Mucosa of rectum (tissue), 2 donors: Measurements from ENCODE around the gene CCNG2.

ENCODE experiments used
- H3K27ac ChIP-seq, 2 donors: one replicate each; pipeline ENCODE4 v1.7.0; 2013; ENCODE audit warnings: inconsistent platforms in 2 of 2, low read depth in 2 of 2, low read length in 2 of 2
- H3K27me3 ChIP-seq, 2 donors: one replicate each; pipeline ENCODE4 v1.7.0; 2013; ENCODE audit warnings: low read length in 2 of 2; ENCODE audit not compliant: control insufficient read depth in 2 of 2, insufficient read depth in 2 of 2
- H3K36me3 ChIP-seq, 2 donors: one replicate each; pipeline ENCODE4 v1.7.0; 2013; ENCODE audit warnings: low read length in 2 of 2; ENCODE audit not compliant: control insufficient read depth in 2 of 2, insufficient read depth in 2 of 2
- H3K4me1 ChIP-seq, 2 donors: one replicate each; pipeline ENCODE4 v1.7.0; 2013; ENCODE audit warnings: low read length in 2 of 2, mild to moderate bottlenecking in 1 of 2; ENCODE audit not compliant: control insufficient read depth in 2 of 2, insufficient read depth in 2 of 2
- H3K4me3 ChIP-seq, 2 donors: one replicate each; pipeline ENCODE4 v1.7.0; 2013; ENCODE audit warnings: low read length in 2 of 2
- H3K9ac ChIP-seq, 2 donors: one replicate each; pipeline ENCODE4 v1.7.0; 2013; ENCODE audit warnings: low read length in 2 of 2, low read depth in 1 of 2, mild to moderate bottlenecking in 1 of 2
- H3K9me3 ChIP-seq, 2 donors: one replicate each; pipeline ENCODE4 v1.7.0; 2013; ENCODE audit warnings: low read length in 2 of 2; ENCODE audit not compliant: control insufficient read depth in 2 of 2
- donor health status: healthy.
- donor health status: Normal muscosa, but diverticular disease.

CCNG2 gene, protein sequence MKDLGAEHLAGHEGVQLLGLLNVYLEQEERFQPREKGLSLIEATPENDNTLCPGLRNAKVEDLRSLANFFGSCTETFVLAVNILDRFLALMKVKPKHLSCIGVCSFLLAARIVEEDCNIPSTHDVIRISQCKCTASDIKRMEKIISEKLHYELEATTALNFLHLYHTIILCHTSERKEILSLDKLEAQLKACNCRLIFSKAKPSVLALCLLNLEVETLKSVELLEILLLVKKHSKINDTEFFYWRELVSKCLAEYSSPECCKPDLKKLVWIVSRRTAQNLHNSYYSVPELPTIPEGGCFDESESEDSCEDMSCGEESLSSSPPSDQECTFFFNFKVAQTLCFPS

DNA sequence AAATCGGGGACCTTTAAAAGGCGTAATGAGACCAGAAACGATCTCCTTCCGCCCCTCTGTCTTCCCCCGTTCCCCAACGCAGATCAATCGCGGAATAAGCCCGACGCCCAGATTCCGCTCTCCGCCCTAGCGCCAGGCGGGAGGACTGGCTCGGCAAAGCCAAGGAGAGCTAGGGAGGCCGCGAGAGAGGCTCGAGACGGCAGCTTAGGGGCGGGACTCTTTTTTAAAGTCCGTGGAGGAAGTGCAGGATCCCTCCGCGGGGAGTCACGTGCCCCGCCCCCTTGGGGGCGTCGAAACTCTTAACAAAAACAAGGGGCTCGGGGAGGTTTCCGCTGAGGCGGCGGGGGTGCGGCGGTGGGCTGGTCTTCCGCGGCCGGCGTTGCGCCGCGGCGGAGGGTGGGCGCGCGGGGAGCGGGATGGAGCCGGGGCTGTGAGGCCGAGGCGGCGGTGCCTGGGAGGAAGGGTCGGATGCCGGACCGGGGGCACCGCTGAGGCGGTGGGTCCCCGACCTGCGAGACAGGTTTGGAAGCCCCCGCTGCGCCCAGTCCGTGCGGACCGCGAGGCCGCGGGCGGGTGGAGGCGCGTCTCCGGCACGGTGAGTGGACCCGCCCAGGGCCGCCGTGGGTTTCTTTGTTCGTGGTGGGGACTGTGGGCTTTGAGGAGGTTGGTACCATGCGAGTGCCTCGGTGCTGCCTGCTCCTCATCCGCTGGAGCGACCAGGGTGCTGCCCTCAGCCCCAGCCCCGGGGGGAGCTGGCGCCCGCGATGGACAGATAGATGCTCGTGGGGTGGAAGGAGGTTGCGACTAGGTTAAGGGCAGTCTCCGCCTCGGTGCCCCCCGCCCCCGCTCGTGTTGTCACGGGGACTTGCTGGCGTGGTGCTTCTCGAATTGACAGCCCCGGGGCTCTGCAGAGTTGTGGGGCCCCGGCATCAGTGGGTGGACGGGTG is at the start of gene CCNG2:
Gene CCNG2, plus strand, starts transcription at position 296 of the 947 bp plus-strand sequence. CDS start 1,326 bp downstream, outside the sequence.
- Histone ChIP-seq H3K27me3 (no peaks in the 10 kb centered on the region), H3K4me3 (peak within 1 kb of the TSS; percentile 77 to 82), H3K9ac (peak within 1 kb of the TSS; percentile 89 to 97), H3K9me3 (no peaks in the 10 kb centered on the region), H3K27ac (peak within 1 kb of the TSS; percentile 95 to 97), H3K4me1 (peaks cover 10 to 12% of the 10 kb centered on the region in 2 donors), H3K36me3 (peaks cover 10 to 18% of the 10 kb centered on the region in 2 donors)

DNA sequence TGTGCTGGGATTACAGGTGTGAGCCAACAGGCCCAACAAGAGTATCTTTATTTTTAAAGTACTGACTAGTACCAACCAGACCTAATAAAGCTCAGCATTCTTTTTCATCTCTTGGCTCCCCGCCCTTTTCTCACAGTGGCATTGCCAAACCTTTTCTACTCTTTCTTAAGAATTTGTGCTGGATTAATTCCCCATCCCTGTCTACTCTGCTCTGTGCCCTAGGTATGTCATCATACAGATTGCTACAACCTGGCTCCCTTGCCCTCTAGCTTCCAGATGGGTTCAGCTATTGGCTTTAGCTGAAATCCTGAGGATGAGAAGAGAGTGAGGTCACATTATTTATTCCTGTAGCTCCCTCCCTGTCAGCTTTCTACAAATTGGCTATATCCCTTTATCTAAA is 46.3 kb upstream of the CCNG2 start:
- H3K4me1 ChIP-seq = no peaks in the 10 kb centered on the region
- no peaks in the 10 kb centered on the region for H3K9me3 ChIP-seq
- H3K4me3 ChIP-seq = no peak overlapping the region
- no peaks in the 10 kb centered on the region for H3K27me3 ChIP-seq
- no peak overlapping the region for H3K9ac ChIP-seq
- H3K36me3 ChIP-seq = no peaks in the 10 kb centered on the region
- H3K27ac ChIP-seq = no peak overlapping the region

DNA sequence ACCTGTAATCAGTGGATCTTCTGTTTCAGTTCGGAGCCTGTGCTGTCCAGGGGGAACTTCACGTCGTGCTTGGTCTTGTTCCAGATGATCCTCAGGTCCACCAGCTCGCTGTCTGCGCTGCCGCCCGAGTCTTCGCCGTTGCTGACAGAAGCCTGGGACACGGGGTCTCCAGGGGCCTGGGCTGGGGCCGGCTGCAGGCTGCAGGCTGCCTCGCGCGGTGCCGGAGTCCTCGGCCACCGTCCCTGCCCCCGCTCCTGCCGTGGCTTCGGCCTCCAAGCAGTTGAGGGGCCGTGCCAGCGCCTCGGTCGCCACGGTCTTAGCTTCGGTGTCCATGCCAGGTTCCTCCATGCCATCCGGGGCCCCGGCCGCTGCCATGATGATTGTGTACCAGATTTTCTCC is 43.9 kb upstream of the CCNG2 start:
- Histone ChIP-seq H3K9me3 (no peaks in the 10 kb centered on the region), H3K27ac (no peak overlapping the region), H3K27me3 (no peaks in the 10 kb centered on the region), H3K9ac (no peak overlapping the region), H3K36me3 (no peaks in the 10 kb centered on the region), H3K4me3 (no peak overlapping the region), H3K4me1 (no peaks in the 10 kb centered on the region)

DNA sequence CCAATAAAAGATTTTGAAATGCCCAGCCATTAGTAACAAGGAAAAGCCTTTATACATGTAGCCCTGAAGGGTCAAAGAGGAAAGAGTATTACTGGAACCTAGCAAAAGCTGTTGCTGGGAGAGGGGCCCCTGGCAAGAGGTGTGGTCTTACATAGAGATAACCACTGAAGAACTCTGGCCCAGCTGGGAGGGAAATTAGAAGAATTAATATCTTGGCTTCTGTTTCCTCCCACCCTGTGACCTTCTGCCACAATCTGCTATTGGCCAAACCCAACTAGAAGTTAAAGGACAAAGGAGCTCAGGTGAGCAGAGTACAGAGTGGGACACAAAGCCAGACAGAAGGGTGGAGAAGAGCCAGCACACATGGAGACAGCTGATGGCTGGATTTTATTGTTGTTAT is 39.3 kb upstream of the CCNG2 start:
- Histone ChIP-seq H3K27ac (no peak overlapping the region), H3K9me3 (no peaks in the 10 kb centered on the region), H3K4me3 (no peak overlapping the region), H3K4me1 (no peaks in the 10 kb centered on the region), H3K36me3 (no peaks in the 10 kb centered on the region), H3K27me3 (no peaks in the 10 kb centered on the region), H3K9ac (no peak overlapping the region)

DNA sequence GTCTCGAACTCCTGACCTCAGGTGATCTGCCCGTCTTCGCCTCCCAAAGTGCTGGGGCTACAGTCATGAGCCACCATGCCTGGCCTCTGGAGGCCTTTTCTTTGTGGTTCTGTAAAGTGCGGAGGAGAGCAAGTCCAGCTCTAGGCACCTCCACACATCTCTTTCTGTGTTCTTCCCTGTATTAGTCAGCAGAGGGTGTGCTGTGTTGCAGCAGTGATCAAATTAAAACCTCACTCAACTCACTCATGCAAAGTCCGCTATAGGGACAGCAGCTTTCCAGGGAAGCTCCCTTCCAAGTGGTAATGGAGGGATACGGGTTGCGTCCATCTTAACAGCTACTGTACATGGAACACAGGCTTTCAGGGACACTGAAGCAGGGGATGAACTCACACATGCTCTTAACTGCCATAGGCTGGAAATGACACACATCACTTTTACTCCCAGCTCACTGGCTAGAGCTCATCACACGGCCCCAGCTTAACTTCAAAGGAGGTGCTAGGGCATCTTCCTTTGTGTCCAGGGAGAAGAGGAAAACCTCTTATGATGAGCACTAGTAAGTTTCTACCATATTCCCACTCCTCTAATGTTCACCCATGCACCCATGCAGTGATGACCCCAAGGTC is 36.0 kb upstream of the CCNG2 start:
- no peaks in the 10 kb centered on the region for H3K4me1 ChIP-seq
- no peak overlapping the region for H3K4me3 ChIP-seq
- H3K36me3 ChIP-seq = no peaks in the 10 kb centered on the region
- H3K9ac ChIP-seq = no peak overlapping the region
- no peaks in the 10 kb centered on the region for H3K27me3 ChIP-seq
- H3K9me3 ChIP-seq = no peaks in the 10 kb centered on the region
- H3K27ac ChIP-seq = no peak overlapping the region

DNA sequence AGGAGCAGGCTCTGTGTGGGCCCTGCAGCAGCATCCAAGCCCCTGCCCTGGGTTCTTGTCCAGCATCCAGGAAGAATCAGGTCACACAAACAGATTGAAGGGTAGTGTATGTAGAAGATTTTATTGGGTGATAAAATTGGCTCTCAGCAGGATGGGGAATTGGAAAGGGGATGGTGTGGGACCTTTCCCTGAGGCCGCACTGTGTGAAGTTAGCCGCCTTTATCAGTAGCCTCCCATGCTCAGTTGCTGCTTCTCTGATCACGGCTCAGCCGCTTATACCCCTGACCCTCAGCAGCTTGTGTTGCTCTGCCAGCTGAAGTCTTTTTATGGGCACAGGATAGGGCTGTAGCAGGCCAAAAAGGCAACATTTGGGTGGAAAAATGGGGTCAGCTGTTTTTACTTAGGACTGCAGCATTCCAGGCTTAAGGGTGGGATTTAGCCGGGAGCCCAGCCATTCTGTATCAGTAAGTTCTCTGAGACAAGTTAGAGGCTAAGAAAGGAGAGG is 35.2 kb upstream of the CCNG2 start:
- Histone ChIP-seq H3K9ac (no peak overlapping the region), H3K4me1 (no peaks in the 10 kb centered on the region), H3K9me3 (no peaks in the 10 kb centered on the region), H3K4me3 (no peak overlapping the region), H3K27ac (no peak overlapping the region), H3K27me3 (no peaks in the 10 kb centered on the region), H3K36me3 (no peaks in the 10 kb centered on the region)

DNA sequence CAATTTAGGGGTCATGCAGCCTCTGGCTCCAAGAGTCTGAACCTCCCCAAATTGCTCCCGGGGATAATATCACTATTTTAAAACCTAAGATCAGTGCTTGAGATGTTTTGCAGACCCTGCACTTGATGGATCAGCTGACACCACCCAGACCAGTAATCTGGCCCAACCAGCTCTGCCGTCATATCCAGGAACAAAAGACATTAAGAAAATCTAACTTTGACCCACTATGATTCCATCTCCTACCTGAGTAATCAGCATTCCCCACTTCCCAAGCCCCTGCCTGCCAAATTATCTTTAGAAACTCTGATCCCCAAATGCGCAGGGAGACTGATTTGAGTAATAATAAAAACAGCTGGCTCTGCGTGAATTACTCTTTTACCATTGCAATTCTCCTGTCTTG is 34.4 kb upstream of the CCNG2 start:
- no peak overlapping the region for H3K4me3 ChIP-seq
- H3K36me3 ChIP-seq = no peaks in the 10 kb centered on the region
- H3K27me3 ChIP-seq = no peaks in the 10 kb centered on the region
- H3K9ac ChIP-seq = no peak overlapping the region
- no peak overlapping the region for H3K27ac ChIP-seq
- H3K9me3 ChIP-seq = no peaks in the 10 kb centered on the region
- H3K4me1 ChIP-seq = peaks cover 0 to 2% of the 10 kb centered on the region in 2 donors

DNA sequence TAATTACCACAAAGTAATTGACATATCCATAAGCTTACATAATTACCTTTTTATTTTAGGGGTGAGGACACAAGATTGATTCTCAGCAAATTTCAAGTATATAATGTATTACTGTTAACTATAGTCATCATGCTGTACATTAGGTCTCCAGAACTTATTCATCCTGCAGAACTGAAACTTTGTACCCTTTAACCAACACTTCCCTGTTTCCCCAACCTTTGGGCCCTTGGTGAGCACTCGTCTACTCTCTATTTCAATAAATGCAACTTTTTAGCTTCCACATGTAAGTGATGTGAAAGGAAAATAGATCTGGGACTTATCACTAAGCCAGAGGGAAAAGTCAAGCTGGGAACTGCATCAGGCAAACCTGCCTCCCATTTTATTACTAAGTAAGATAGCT is 33.6 kb upstream of the CCNG2 start:
- Histone ChIP-seq H3K4me3 (no peak overlapping the region), H3K27me3 (no peaks in the 10 kb centered on the region), H3K27ac (no peak overlapping the region), H3K9me3 (no peaks in the 10 kb centered on the region), H3K4me1 (peaks cover 6 to 9% of the 10 kb centered on the region in 2 donors), H3K9ac (no peak overlapping the region), H3K36me3 (no peaks in the 10 kb centered on the region)

DNA sequence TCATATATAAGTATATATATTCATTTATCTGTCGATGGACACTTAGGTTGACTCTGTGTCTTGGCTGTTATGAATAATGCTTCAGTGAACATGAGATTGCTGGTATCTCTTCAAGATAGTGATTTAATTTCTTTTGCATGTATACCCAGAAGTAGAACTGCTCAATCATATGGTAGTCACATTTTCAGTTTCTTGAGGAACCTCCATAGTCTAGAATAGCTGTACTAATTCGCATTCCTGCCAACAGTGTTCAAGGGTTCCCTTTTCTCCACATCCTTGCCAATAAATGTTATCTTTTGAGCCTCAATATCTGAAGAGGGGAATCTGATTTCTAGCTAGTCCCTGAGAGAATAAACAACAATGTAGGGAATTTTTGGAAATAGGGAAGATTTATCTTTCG is 32.4 kb upstream of the CCNG2 start:
- H3K4me3 ChIP-seq = no peak overlapping the region
- H3K27ac ChIP-seq = no peak overlapping the region
- peaks cover 6 to 9% of the 10 kb centered on the region in 2 donors for H3K4me1 ChIP-seq
- H3K9ac ChIP-seq = no peak overlapping the region
- no peaks in the 10 kb centered on the region for H3K9me3 ChIP-seq
- no peaks in the 10 kb centered on the region for H3K27me3 ChIP-seq
- no peaks in the 10 kb centered on the region for H3K36me3 ChIP-seq

DNA sequence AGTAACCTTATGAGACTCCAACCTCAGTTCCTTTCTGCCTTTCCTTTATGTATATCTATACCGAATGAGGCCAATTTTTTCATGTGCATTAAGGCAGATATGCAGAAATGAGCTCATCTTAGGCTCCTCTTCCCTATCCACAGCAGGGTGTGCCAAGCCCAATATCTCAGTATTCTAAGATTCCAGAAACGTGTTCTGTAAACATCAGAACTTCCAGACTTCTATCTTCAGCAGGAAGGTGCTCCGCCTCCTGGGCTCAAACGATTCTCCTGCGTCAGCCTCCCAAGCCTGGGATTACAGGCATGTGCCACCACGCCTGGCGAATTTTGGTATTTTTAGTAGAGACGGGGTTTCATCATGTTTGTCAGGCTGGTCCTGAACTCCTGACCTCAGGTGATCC is 31.0 kb upstream of the CCNG2 start:
- H3K9me3 ChIP-seq = no peaks in the 10 kb centered on the region
- H3K4me3 ChIP-seq = no peak overlapping the region
- no peaks in the 10 kb centered on the region for H3K36me3 ChIP-seq
- H3K27ac ChIP-seq = no peak overlapping the region
- no peaks in the 10 kb centered on the region for H3K27me3 ChIP-seq
- H3K4me1 ChIP-seq = peaks cover 6 to 9% of the 10 kb centered on the region in 2 donors
- no peak overlapping the region for H3K9ac ChIP-seq
